Measurements from ENCODE around the gene FOXS1. TPM values are rescaled to one million over a fixed set of nuclear protein-coding genes. Genes with fewer than 3 reads are reported as not detected.
"Not testable (repeated sequence)": the region's sequence is repeated elsewhere in the genome, so short reads cannot be mapped to it uniquely, and the experiment has no call there.

Gene FOXS1
- total RNA-seq, 2 experiments from 2014 or later = not detected

GRCh38 chr20:31815408-31816188, 29.8 kb downstream of the FOXS1 start:
- no peak for DNase-seq
- CTCF ChIA-PET = interaction anchor here (1.4 kb wide), 1 partner anchor 277 kb away, joined by 6 read pairs; no protein-coding TSS in a partner anchor
- no peaks in the 10 kb centered on the region for H3K27me3 Mint-ChIP-seq (ENCODE audit: low read depth)
- no peak overlapping the region for H3K4me3 Mint-ChIP-seq
- H3K4me1 Mint-ChIP-seq (ENCODE audit: low read depth) = no peaks in the 10 kb centered on the region
- no peaks in the 10 kb centered on the region for H3K9me3 Mint-ChIP-seq (ENCODE audit: insufficient read depth)
- POLR2A ChIA-PET = no interaction called here
- H3K36me3 Mint-ChIP-seq (ENCODE audit: low read depth) = no peaks in the 10 kb centered on the region
- no peak for ATAC-seq
- H3K27ac Mint-ChIP-seq = no peak overlapping the region

GRCh38 chr20:31814142-31814541, 31.3 kb downstream of the FOXS1 start:
- POLR2A ChIA-PET; H3K36me3 Mint-ChIP-seq (ENCODE audit: low read depth); H3K27me3 Mint-ChIP-seq (ENCODE audit: low read depth); H3K9me3 Mint-ChIP-seq (ENCODE audit: insufficient read depth); ATAC-seq; DNase-seq; H3K4me1 Mint-ChIP-seq (ENCODE audit: low read depth); H3K4me3 Mint-ChIP-seq; H3K27ac Mint-ChIP-seq: not testable (repeated sequence)
- CTCF ChIA-PET = interaction anchor here (2.0 kb wide), 1 partner anchor 9 kb away, joined by 9 read pairs; no protein-coding TSS in a partner anchor

- Mint-ChIP-seq H3K27me3 (ENCODE audit: low read depth) (no peaks in the 10 kb centered on the region), H3K27ac (no peak overlapping the region), H3K4me3 (no peak overlapping the region), H3K36me3 (ENCODE audit: low read depth) (no peaks in the 10 kb centered on the region), H3K9me3 (ENCODE audit: insufficient read depth) (no peaks in the 10 kb centered on the region), H3K4me1 (ENCODE audit: low read depth) (no peaks in the 10 kb centered on the region)
- DNase-seq = no peak
- ATAC-seq = no peak
- ChIA-PET POLR2A (no interaction called here), CTCF (interaction anchor here (2.0 kb wide), 1 partner anchor 9 kb away, joined by 9 read pairs; no protein-coding TSS in a partner anchor)
Measured at GRCh38 chr20:31813611-31814010, 31.8 kb downstream of the FOXS1 start.

- H3K9me3 Mint-ChIP-seq (ENCODE audit: insufficient read depth) = no peaks in the 10 kb centered on the region
Measured at GRCh38 chr20:31811796-31812728, 33.3 kb downstream of the FOXS1 start.

GRCh38 chr20:31811198-31811597, 34.2 kb downstream of the FOXS1 start:
- H3K36me3 Mint-ChIP-seq (ENCODE audit: low read depth) = peaks cover 11% of the 10 kb centered on the region
- no peaks in the 10 kb centered on the region for H3K9me3 Mint-ChIP-seq (ENCODE audit: insufficient read depth)
- ATAC-seq = no peak

More at GRCh38 chr20:31811796-31812728, 33.3 kb downstream of the FOXS1 start:
- ChIA-PET CTCF (interaction anchor here (4.8 kb wide), 1 partner anchor 11 kb away, joined by 25 read pairs; no protein-coding TSS in a partner anchor), POLR2A (no interaction called here)
- H3K27me3 Mint-ChIP-seq (ENCODE audit: low read depth) = no peaks in the 10 kb centered on the region
- DNase-seq = no peak
- ATAC-seq = no peak
- H3K4me3 Mint-ChIP-seq = no peak overlapping the region
- H3K36me3 Mint-ChIP-seq (ENCODE audit: low read depth) = peaks cover 4% of the 10 kb centered on the region
- no peak overlapping the region for H3K27ac Mint-ChIP-seq
- peaks cover 3% of the 10 kb centered on the region for H3K4me1 Mint-ChIP-seq (ENCODE audit: low read depth)

GRCh38 chr20:31809661-31810060, 35.7 kb downstream of the FOXS1 start:
- ATAC-seq = no peak
- no peak overlapping the region for H3K27ac Mint-ChIP-seq
- no peak overlapping the region for H3K4me3 Mint-ChIP-seq
- ChIA-PET POLR2A (no interaction called here), CTCF (interaction anchor here (4.8 kb wide), 1 partner anchor 13 kb away, joined by 25 read pairs; no protein-coding TSS in a partner anchor)
- no peaks in the 10 kb centered on the region for H3K9me3 Mint-ChIP-seq (ENCODE audit: insufficient read depth)
- H3K4me1 Mint-ChIP-seq (ENCODE audit: low read depth) = peaks cover 9% of the 10 kb centered on the region
- H3K36me3 Mint-ChIP-seq (ENCODE audit: low read depth) = peaks cover 23% of the 10 kb centered on the region
- no peaks in the 10 kb centered on the region for H3K27me3 Mint-ChIP-seq (ENCODE audit: low read depth)
- DNase-seq = no peak

More at GRCh38 chr20:31811198-31811597, 34.2 kb downstream of the FOXS1 start:
- CTCF ChIA-PET = interaction anchor here (4.8 kb wide), 1 partner anchor 12 kb away, joined by 25 read pairs; no protein-coding TSS in a partner anchor
- Mint-ChIP-seq H3K4me1 (ENCODE audit: low read depth) (peaks cover 9% of the 10 kb centered on the region), H3K27ac (no peak overlapping the region), H3K4me3 (no peak overlapping the region), H3K27me3 (ENCODE audit: low read depth) (no peaks in the 10 kb centered on the region)
- DNase-seq = no peak
- POLR2A ChIA-PET = no interaction called here

- H3K27ac Mint-ChIP-seq = no peak overlapping the region
- ChIA-PET POLR2A (no interaction called here), CTCF (interaction anchor here (1.3 to 4.8 kb wide), 2 partner anchors 15 to 38 kb away, joined by 6 to 25 read pairs; no protein-coding TSS in a partner anchor)
- ATAC-seq (no peak), DNase-seq (no peak)
- no peaks in the 10 kb centered on the region for H3K27me3 Mint-ChIP-seq (ENCODE audit: low read depth)
- peaks cover 35% of the 10 kb centered on the region for H3K36me3 Mint-ChIP-seq (ENCODE audit: low read depth)
- H3K4me3 Mint-ChIP-seq = no peak overlapping the region
- H3K4me1 Mint-ChIP-seq (ENCODE audit: low read depth) = peaks cover 14% of the 10 kb centered on the region
- H3K9me3 Mint-ChIP-seq (ENCODE audit: insufficient read depth) = no peaks in the 10 kb centered on the region
Measured at GRCh38 chr20:31808481-31808880, 36.9 kb downstream of the FOXS1 start.

GRCh38 chr20:31806564-31807355, 38.6 kb downstream of the FOXS1 start:
- no peaks in the 10 kb centered on the region for H3K27me3 Mint-ChIP-seq (ENCODE audit: low read depth)
- ATAC-seq = no peak
- POLR2A ChIA-PET = no interaction called here
- H3K36me3 Mint-ChIP-seq (ENCODE audit: low read depth) = peaks cover 47% of the 10 kb centered on the region
- H3K4me1 Mint-ChIP-seq (ENCODE audit: low read depth) = peaks cover 17% of the 10 kb centered on the region
- H3K9me3 Mint-ChIP-seq (ENCODE audit: insufficient read depth) = no peaks in the 10 kb centered on the region
- H3K4me3 Mint-ChIP-seq = no peak overlapping the region
- no peak overlapping the region for H3K27ac Mint-ChIP-seq
- no peak for DNase-seq
- CTCF ChIA-PET = interaction anchor here (1.3 to 1.4 kb wide), 2 partner anchors 16 to 40 kb away, joined by 3 to 5 read pairs; no protein-coding TSS in a partner anchor

GRCh38 chr20:31803552-31804291, 41.7 kb downstream of the FOXS1 start:
- Mint-ChIP-seq H3K4me1 (ENCODE audit: low read depth) (peaks cover 17% of the 10 kb centered on the region), H3K27ac (no peak overlapping the region), H3K9me3 (ENCODE audit: insufficient read depth) (no peaks in the 10 kb centered on the region), H3K27me3 (ENCODE audit: low read depth) (no peaks in the 10 kb centered on the region), H3K36me3 (ENCODE audit: low read depth) (peaks cover 70% of the 10 kb centered on the region), H3K4me3 (no peak overlapping the region)
- ATAC-seq (no peak), DNase-seq (no peak)
- CTCF ChIA-PET = no interaction called here
- POLR2A ChIA-PET = no interaction called here

- POLR2A ChIA-PET = no interaction called here
- DNase-seq (no peak), ATAC-seq (no peak)
- Mint-ChIP-seq H3K4me1 (ENCODE audit: low read depth) (peaks cover 10% of the 10 kb centered on the region), H3K36me3 (ENCODE audit: low read depth) (peaks cover 80% of the 10 kb centered on the region), H3K9me3 (ENCODE audit: insufficient read depth) (no peaks in the 10 kb centered on the region), H3K4me3 (no peak overlapping the region), H3K27me3 (ENCODE audit: low read depth) (no peaks in the 10 kb centered on the region), H3K27ac (no peak overlapping the region)
- CTCF ChIA-PET = no interaction called here
Measured at GRCh38 chr20:31801508-31801907, 43.9 kb downstream of the FOXS1 start.

GRCh38 chr20:31797364-31797763, 48.0 kb downstream of the FOXS1 start:
- ChIA-PET POLR2A (no interaction called here), CTCF (no interaction called here)
- ATAC-seq (no peak), DNase-seq (no peak)
- Mint-ChIP-seq H3K36me3 (ENCODE audit: low read depth) (peaks cover 80% of the 10 kb centered on the region), H3K9me3 (ENCODE audit: insufficient read depth) (no peaks in the 10 kb centered on the region), H3K27me3 (ENCODE audit: low read depth) (no peaks in the 10 kb centered on the region), H3K27ac (no peak overlapping the region), H3K4me3 (no peak overlapping the region), H3K4me1 (ENCODE audit: low read depth) (no peaks in the 10 kb centered on the region)
